Endothelial cell of umbilical vein (primary cell): Measurements from ENCODE around the gene NFATC1. TPM values are rescaled to one million over a fixed set of nuclear protein-coding genes. Genes with fewer than 3 reads are reported as not detected.

Source experiments
- BruUV-seq: library from RNA; stranded (reverse); fragments of 400-500 nt; replicated peaks from 2 replicates; lab custom pipeline; 2021; lab: Mats Ljungman, UMichigan
- CTCF ChIA-PET: fragments of 300-600, 350-600 bp; sonication (Branson Sonifier 250); formaldehyde crosslinking; loops from one replicate; lab custom pipeline; 2021; ENCODE audit warnings: antibody characterized with exemption, inconsistent platforms; lab: Charles Lee
- POLR2A ChIA-PET: fragments of 300-600, 350-600 bp; sonication (Branson Sonifier 250); formaldehyde crosslinking; loops from one replicate; lab custom pipeline; 2021; ENCODE audit warnings: antibody characterized with exemption, inconsistent platforms; lab: Charles Lee
- DNase-seq: peaks from one replicate; pipeline ENCODE4 v3.0.0-alpha.2; 2011; ENCODE audit warnings: low read depth, low spot score
- FAIRE-seq: peaks from 2 replicates; lab custom pipeline; 2011; peaks lifted over from hg19 to GRCh38; lab: Jason Lieb, UNC
- H2AFZ ChIP-seq: 2 replicates; pipeline ENCODE4 v1.6.0; 2012; ENCODE audit warnings: low read depth, low read length, control low read depth, inconsistent platforms
- H3K27ac ChIP-seq: 2 replicates; pipeline ENCODE4 v1.5.1; 2011; ENCODE audit warnings: low read depth, mild to moderate bottlenecking, control low read depth, low read length, moderate library complexity; ENCODE audit not compliant: insufficient read depth
- H3K27me3 ChIP-seq, 2 experiments: 2 replicates each; pipeline versions ENCODE4 v1.6.0 to v1.6.1; 2011; ENCODE audit warnings: low read length in 2 of 2, mixed read lengths in 1 of 2; ENCODE audit not compliant: control insufficient read depth in 2 of 2, insufficient read depth in 2 of 2
- H3K36me3 ChIP-seq, 2 experiments: 2 replicates in 1 of 2; 3 replicates in 1 of 2; pipeline ENCODE4 v1.5.1; 2011; ENCODE audit warnings: low read length in 2 of 2, mild to moderate bottlenecking in 1 of 2, moderate library complexity in 1 of 2; ENCODE audit not compliant: control insufficient read depth in 2 of 2, insufficient read depth in 2 of 2; ENCODE audit errors: extremely low read depth in 1 of 2
- H3K4me1 ChIP-seq: 3 replicates; pipeline ENCODE4 v1.5.1; 2011; ENCODE audit warnings: mild to moderate bottlenecking, low read length; ENCODE audit not compliant: control insufficient read depth, insufficient read depth; ENCODE audit errors: extremely low read depth
- H3K4me2 ChIP-seq: 2 replicates; pipeline ENCODE4 v1.6.1; 2011; ENCODE audit warnings: low read length, control low read depth, mixed read lengths; ENCODE audit not compliant: insufficient read depth
- H3K4me3 ChIP-seq, 3 experiments: fragments of 200-600 bp in 1 of 3; sonication (generic), shearing (Covaris generic) in 1 of 3; replicated peaks in 1 of 3; 2 replicates each; pipeline ENCODE4 v1.5.1; 2011 to 2016; ENCODE audit warnings: control low read depth in 3 of 3, low read length in 3 of 3, mild to moderate bottlenecking in 2 of 3, inconsistent platforms in 1 of 3, low read depth in 1 of 3, moderate library complexity in 1 of 3; ENCODE audit not compliant: insufficient read depth in 1 of 3
- H3K79me2 ChIP-seq: 2 replicates; pipeline ENCODE4 v1.6.0; 2012; ENCODE audit warnings: low read length, inconsistent platforms; ENCODE audit not compliant: control insufficient read depth, insufficient read depth
- H3K9ac ChIP-seq: replicated peaks from 2 replicates; pipeline ENCODE3; 2011; ENCODE audit warnings: low read length, control low read depth; ENCODE audit not compliant: insufficient read depth; ENCODE audit errors: extremely low read depth
- H3K9me1 ChIP-seq: replicated peaks from 3 replicates; pipeline ENCODE4 v1.6.0; 2011; ENCODE audit warnings: mild to moderate bottlenecking, low read length; ENCODE audit not compliant: control insufficient read depth, insufficient read depth; ENCODE audit errors: extremely low read depth
- H3K9me3 ChIP-seq: replicated peaks from 2 replicates; pipeline ENCODE4 v1.5.1; 2012; ENCODE audit warnings: low read length, inconsistent platforms; ENCODE audit not compliant: control insufficient read depth, insufficient read depth
- H4K20me1 ChIP-seq: replicated peaks from 2 replicates; pipeline ENCODE3; 2011; ENCODE audit warnings: mild to moderate bottlenecking, low read length; ENCODE audit not compliant: control insufficient read depth, insufficient read depth; ENCODE audit errors: extremely low read depth
- CTCF ChIP-seq, 2 donors: IDR thresholded peaks; 1 replicate in 1 of 2; 2 replicates in 1 of 2; pipeline ENCODE4 v1.5.1; 2011; ENCODE audit warnings: low read length in 2 of 2, mild to moderate bottlenecking in 2 of 2, moderate library complexity in 2 of 2, control low read depth in 1 of 2, inconsistent platforms in 1 of 2, low read depth in 1 of 2; ENCODE audit not compliant: insufficient read depth in 1 of 2; ENCODE audit errors: extremely low read depth in 1 of 2
- EZH2 ChIP-seq: IDR thresholded peaks from 2 replicates; pipeline ENCODE4 v1.6.1; 2012; ENCODE audit warnings: borderline replicate concordance, low read depth, mild to moderate bottlenecking, moderate library complexity, low read length, inconsistent platforms; ENCODE audit not compliant: severe bottlenecking
- FOS ChIP-seq: IDR thresholded peaks from 2 replicates; pipeline ENCODE4 v1.6.1; 2011; ENCODE audit warnings: mild to moderate bottlenecking, low read length, moderate library complexity, borderline replicate concordance; ENCODE audit not compliant: insufficient read depth
- GATA2 ChIP-seq: IDR thresholded peaks from 2 replicates; pipeline ENCODE4 v1.7.0; 2011; ENCODE audit warnings: low read depth, mild to moderate bottlenecking, moderate library complexity, mixed read lengths, low read length; ENCODE audit not compliant: insufficient read length, insufficient read depth
- JUN ChIP-seq: IDR thresholded peaks from 2 replicates; pipeline ENCODE4 v1.6.1; 2011; ENCODE audit warnings: borderline replicate concordance, low read depth; ENCODE audit not compliant: insufficient read length, insufficient read depth
- MAX ChIP-seq: IDR thresholded peaks from 2 replicates; pipeline ENCODE4 v1.6.1; 2011; ENCODE audit not compliant: insufficient read depth, insufficient read length
- MYC ChIP-seq: IDR thresholded peaks from one replicate; pipeline ENCODE4 v1.6.1; 2011; ENCODE audit warnings: mild to moderate bottlenecking, low read depth, low read length
- POLR2A ChIP-seq: IDR thresholded peaks from 2 replicates; pipeline ENCODE4 v1.6.1; 2012; ENCODE audit warnings: low read depth, mild to moderate bottlenecking, control low read depth, low read length
- POLR2AphosphoS5 ChIP-seq: IDR thresholded peaks from 2 replicates; pipeline ENCODE4 v1.6.1; 2012; ENCODE audit warnings: low read depth, mild to moderate bottlenecking, control low read depth, low read length, moderate library complexity; ENCODE audit not compliant: insufficient read depth
- dilution Hi-C: fragments of 300-500 bp; cut with MboI; formaldehyde crosslinking; loops from one replicate; pipeline ENCODE4 v1.15.0; 2019; ENCODE audit warnings: low sequenced_read_pairs; ENCODE audit not compliant: extremely low pct_ligation_motif_present
- intact Hi-C: fragments of 100-400 bp; cut with micrococcal nuclease; formaldehyde crosslinking; loops from one replicate; pipeline ENCODE4 v1.10.0; 2022
- polyA plus RNA-seq, 4 experiments: library from polyadenylated mRNA; depleted of rRNA in 3 of 4; stranded (reverse) in 3 of 4; unstranded in 1 of 4; fragments of >200 nt; gene quantifications; 2 replicates each; pipeline versions ENCODE4 v1.2.1 to v1.2.3, GENCODE V29; 2011 to 2012; ENCODE audit warnings: missing spikeins in 1 of 4
- total RNA-seq: library from RNA; stranded (reverse); gene quantifications from 2 replicates; pipeline ENCODE4 v1.2.3, GENCODE V29; 2021

Gene NFATC1
- total and polyA plus RNA-seq, 2 donors (not counting 3 experiments of a cell fraction or from before 2014, with no cell fraction given) = 11.1 to 30.0 TPM

DNA sequence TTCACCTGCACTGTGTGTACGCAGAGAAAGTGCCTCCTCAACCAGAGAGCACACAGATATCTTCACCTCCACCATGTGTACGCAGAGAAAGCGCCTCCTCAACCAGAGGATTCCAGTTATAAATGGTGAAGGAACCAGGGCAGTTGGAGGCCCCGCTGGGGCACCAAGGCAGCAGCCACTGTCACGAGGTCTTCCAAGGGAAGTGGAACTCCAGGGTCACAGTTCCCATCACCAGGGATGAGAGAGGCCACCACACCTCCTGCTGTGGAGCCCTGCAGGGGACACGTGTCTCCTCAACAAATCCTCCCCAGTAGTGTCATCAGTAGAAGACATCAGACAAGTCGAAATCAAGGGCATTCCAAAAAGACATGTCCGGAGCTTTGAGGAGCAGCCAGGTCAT, 28.2 kb upstream of the NFATC1 start:
- BruUV-seq = no TSS peak
- DNase-seq (no peak), FAIRE-seq (no peak)
- Histone ChIP-seq H3K27ac (no peak overlapping the region), H3K9me3 (no peaks in the 10 kb centered on the region), H3K9ac (no peak overlapping the region), H2AFZ (no peak overlapping the region), H3K27me3 (no peaks in the 10 kb centered on the region), H3K4me1 (peaks cover 9% of the 10 kb centered on the region), H3K9me1 (no peaks in the 10 kb centered on the region), H3K79me2 (no peaks in the 10 kb centered on the region), H3K36me3 (no peaks in the 10 kb centered on the region), H4K20me1 (no peaks in the 10 kb centered on the region), H3K4me3 (no peak overlapping the region), H3K4me2 (no peak overlapping the region)
- POLR2A ChIA-PET = no interaction called here
- TF ChIP-seq POLR2AphosphoS5 (no peak), GATA2 (no peak), MAX (no peak), POLR2A (no peak), EZH2 (no peak), CTCF (IDR thresholded peaks at IDR 0.05; ENCODE audit: extremely low read depth in 1 of 2, insufficient read depth in 1 of 2, low read depth in 1 of 2, low read length in 2 of 2) (no peak), JUN (no peak), MYC (no peak), FOS (no peak)
- intact Hi-C loops = no loop called here
- dilution Hi-C loops = no loop called here
- CTCF ChIA-PET = interaction anchor here (2.1 kb wide), 1 partner anchor 11 kb away, joined by 13 read pairs; no protein-coding TSS in a partner anchor
